Sigmoid colon (tissue), 4 donors: ENCODE measurements around the gene NHP2.

ENCODE experiments used
- CTCF ChIP-seq, 4 experiments: fragments of 450-650 bp in 3 of 4; fragments of 200-600 bp in 1 of 4; IDR thresholded peaks; one replicate each; pipeline ENCODE4 v1.5.1; 2016 to 2019; ENCODE audit warnings: antibody characterized with exemption in 4 of 4, mild to moderate bottlenecking in 3 of 4, moderate library complexity in 2 of 4
- EP300 ChIP-seq, 4 donors: sonication (generic); formaldehyde crosslinking; IDR thresholded peaks; one replicate each; pipeline ENCODE4 v1.6.1; 2017; ENCODE audit warnings: antibody characterized with exemption in 4 of 4
- POLR2A ChIP-seq, 2 donors: fragments of 450-650 bp; IDR thresholded peaks; one replicate each; pipeline ENCODE4 v1.6.1; 2016; ENCODE audit warnings: antibody characterized with exemption in 2 of 2, mild to moderate bottlenecking in 2 of 2, moderate library complexity in 2 of 2

- TF ChIP-seq CTCF (IDR thresholded peaks at IDR 0.05) (no peak), POLR2A (IDR thresholded peaks at IDR 0.05) (no peak), EP300 (IDR thresholded peaks at IDR 0.05) (no peak)
Observed at GRCh38 chr5:178149199-178149932, 4.3 kb downstream of the NHP2 start.
